Spleen (tissue), 11 donors: ENCODE data around the gene KRTAP17-1. TPM values are rescaled to one million over a fixed set of nuclear protein-coding genes. Genes with fewer than 3 reads are reported as not detected.
A peak's percentile ranks its signal among the peaks of the same experiment; 100 is the strongest.

Experiments used
- DNase-seq: peaks from one replicate; pipeline ENCODE4 v3.0.0-alpha.2; 2020
- H3K27ac ChIP-seq, 8 donors: fragments of 200-600 bp; sonication (generic) in 7 of 8; 1 replicate in 4 of 8; 2 replicates in 4 of 8; pipeline versions ENCODE4 v1.5.0 to v1.8.0; 2016 to 2021; ENCODE audit warnings: inconsistent platforms in 4 of 8, mild to moderate bottlenecking in 4 of 8, moderate library complexity in 1 of 8
- H3K27me3 ChIP-seq, 7 donors: fragments of 200-600 bp; sonication (generic) in 6 of 7; replicated peaks in 1 of 7; 1 replicate in 4 of 7; 2 replicates in 3 of 7; pipeline versions ENCODE4 v1.5.0 to v1.8.0; 2016 to 2021; ENCODE audit warnings: inconsistent platforms in 3 of 7, mild to moderate bottlenecking in 1 of 7
- H3K36me3 ChIP-seq, 6 donors: fragments of 200-600 bp; sonication (generic) in 5 of 6; 1 replicate in 4 of 6; 2 replicates in 2 of 6; pipeline versions ENCODE4 v1.5.0 to v1.8.0; 2016 to 2021; ENCODE audit warnings: inconsistent platforms in 2 of 6
- H3K4me1 ChIP-seq, 6 donors: fragments of 200-600 bp; sonication (generic) in 5 of 6; 1 replicate in 3 of 6; 2 replicates in 3 of 6; pipeline versions ENCODE4 v1.5.0 to v1.8.0; 2016 to 2021; ENCODE audit warnings: inconsistent platforms in 3 of 6
- H3K4me3 ChIP-seq, 8 donors: fragments of 200-600 bp; sonication (generic) in 7 of 8; 1 replicate in 4 of 8; 2 replicates in 4 of 8; pipeline versions ENCODE4 v1.5.0 to v1.8.0; 2016 to 2021; ENCODE audit warnings: inconsistent platforms in 4 of 8, mild to moderate bottlenecking in 4 of 8, moderate library complexity in 2 of 8
- H3K9me3 ChIP-seq, 8 donors: fragments of 200-600 bp; sonication (generic) in 7 of 8; 1 replicate in 4 of 8; 2 replicates in 4 of 8; pipeline versions ENCODE4 v1.5.0 to v1.8.0; 2016 to 2021; ENCODE audit warnings: inconsistent platforms in 4 of 8
- CTCF ChIP-seq, 11 experiments: fragments of 200-600 bp in 7 of 11; fragments of 450-650 bp in 4 of 11; sonication (generic) in 4 of 11; IDR thresholded peaks in 8 of 11; conservative IDR thresholded peaks in 3 of 11; 1 replicate in 7 of 11; 2 replicates in 4 of 11; pipeline versions ENCODE4 v1.4.0 to v1.8.0; 2016 to 2021; ENCODE audit warnings: antibody characterized with exemption in 11 of 11, inconsistent platforms in 4 of 11, mild to moderate bottlenecking in 1 of 11
- POLR2A ChIP-seq, 3 donors: fragments of 450-650 bp; IDR thresholded peaks; one replicate each; pipeline ENCODE4 v1.5.1; 2017; ENCODE audit warnings: antibody characterized with exemption in 3 of 3, mild to moderate bottlenecking in 1 of 3
- POLR2AphosphoS5 ChIP-seq, 3 donors: sonication (generic); formaldehyde crosslinking; IDR thresholded peaks; one replicate each; pipeline ENCODE4 v1.5.1; 2017; ENCODE audit warnings: antibody characterized with exemption in 3 of 3
- WGBS, 5 donors: extraction: QIAGEN DNeasy Blood & Tissue Kit in 3 of 5; methylation state at CpG; one replicate each; pipeline versions ENCODE4 v1.1.5 to v1.1.7; 2013 to 2018; 5-methylcytosine and 5-hydroxymethylcytosine counted together
- intact Hi-C: fragments of 100-400 bp; cut with DNase I; formaldehyde crosslinking; loops from one replicate; pipeline ENCODE4 v1.15.0; 2023; ENCODE audit warnings: low total_unique reads
- polyA plus RNA-seq, 3 donors: library from polyadenylated mRNA; stranded (reverse); fragments of 200-250 nt; gene quantifications; one replicate each; pipeline ENCODE4 v1.2.1, GENCODE V29; 2013
- total RNA-seq, 7 donors: library from RNA; depleted of rRNA in 3 of 7; stranded (reverse); fragments of >200 nt in 3 of 7; fragmentation: NEBNext Ultra II Directional in 4 of 7; extraction: Animal tissue kit (Norgen Biotek cat#: 25700) in 4 of 7; gene quantifications; one replicate each; pipeline versions ENCODE4 v1.1.0 to v1.2.1, GENCODE V29; 2016 to 2021
- donor health status: healthy with polysubstance abuse.
- donor health status: DM: no; HTN: no; CAD: no; lungs with moderate emphysema.
- donor health status: DM: no; HTN: no; CAD: no.
- donor health status: Bipolar disorder and iron deficiency.
- donor health status: healthy.
- donor health status: DM: no; HTN: no; CAD: no.
- donor health status: DM: yes; HTN: yes; CAD: no.

Gene KRTAP17-1
- total and polyA plus RNA-seq, 10 donors, result not detected

GRCh38 chr17:41339571-41340172, 24.2 kb upstream of the KRTAP17-1 start:
- intact Hi-C loops, result no loop called here
- Histone ChIP-seq H3K9me3 (peaks cover 0 to 24% (median 16%) of the 10 kb centered on the region in 8 donors), H3K27me3 (peaks cover 0 to 6% (median 0%) of the 10 kb centered on the region in 7 donors), H3K4me3 (no peak overlapping the region), H3K36me3 (no peaks in the 10 kb centered on the region), H3K27ac (peak overlapping the region in 7 of 8 donors; percentile 10 to 84 (median 48)), H3K4me1 (peaks cover 0 to 26% (median 14%) of the 10 kb centered on the region in 6 donors)
- DNase-seq, result no peak
- TF ChIP-seq POLR2AphosphoS5 (IDR thresholded peaks at IDR 0.05), result no peak
- no peak for TF ChIP-seq CTCF (IDR thresholded peaks at IDR 0.05 in 8 of 11, conservative IDR thresholded peaks at IDR 0.05 in 3 of 11)
- no peak for TF ChIP-seq POLR2A (IDR thresholded peaks at IDR 0.05)
- WGBS, 5 donors, result 62 to 81% (median 67%) methylated on average over 2 of the region's 2 CpGs

- intact Hi-C loops, result no loop called here
- DNase-seq, result no peak
- H3K4me3 ChIP-seq, result no peak overlapping the region
- peak overlapping the region in 7 of 8 donors; percentile 10 to 84 (median 48) for H3K27ac ChIP-seq
- H3K4me1 ChIP-seq, result peaks cover 0 to 26% (median 14%) of the 10 kb centered on the region in 6 donors
- H3K27me3 ChIP-seq, result peaks cover 0 to 6% (median 0%) of the 10 kb centered on the region in 7 donors
- WGBS, 5 donors, result 13 to 31% (median 27%) methylated on average over 5 of the region's 5 CpGs
- no peak for TF ChIP-seq CTCF (IDR thresholded peaks at IDR 0.05 in 8 of 11, conservative IDR thresholded peaks at IDR 0.05 in 3 of 11)
- no peak for TF ChIP-seq POLR2A (IDR thresholded peaks at IDR 0.05)
- no peak for TF ChIP-seq POLR2AphosphoS5 (IDR thresholded peaks at IDR 0.05)
- H3K36me3 ChIP-seq, result no peaks in the 10 kb centered on the region
- peaks cover 0 to 24% (median 16%) of the 10 kb centered on the region in 8 donors for H3K9me3 ChIP-seq
Measured at GRCh38 chr17:41338961-41339485, 23.5 kb upstream of the KRTAP17-1 start.

- TF ChIP-seq CTCF (IDR thresholded peaks at IDR 0.05 in 8 of 11, conservative IDR thresholded peaks at IDR 0.05 in 3 of 11), result no peak
- no peak for TF ChIP-seq POLR2AphosphoS5 (IDR thresholded peaks at IDR 0.05)
- TF ChIP-seq POLR2A (IDR thresholded peaks at IDR 0.05), result no peak
- intact Hi-C loops, result no loop called here
Measured at GRCh38 chr17:41335747-41336146, 20.2 kb upstream of the KRTAP17-1 start.

More at GRCh38 chr17:41335747-41336146, 20.2 kb upstream of the KRTAP17-1 start:
- H3K27me3 ChIP-seq, result peaks cover 0 to 6% (median 0%) of the 10 kb centered on the region in 7 donors
- H3K27ac ChIP-seq, result no peak overlapping the region
- peaks cover 0 to 22% (median 14%) of the 10 kb centered on the region in 6 donors for H3K4me1 ChIP-seq
- no peaks in the 10 kb centered on the region for H3K9me3 ChIP-seq
- H3K4me3 ChIP-seq, result no peak overlapping the region
- WGBS, 5 donors, result 88 to 100% (median 94%) methylated on average over 1 of the region's 1 CpG
- H3K36me3 ChIP-seq, result no peaks in the 10 kb centered on the region
- DNase-seq, result no peak
